GM12874 (cell line): ENCODE results near the gene PTPRS.

ENCODE experiments used
- CTCF ChIP-seq: IDR thresholded peaks from 2 replicates; pipeline ENCODE4 v1.5.1; 2011; ENCODE audit warnings: low read depth, mild to moderate bottlenecking, control low read depth, low read length, moderate library complexity; ENCODE audit not compliant: insufficient read depth

Gene PTPRS

GRCh38 chr19:5321066-5321642, 19.5 kb downstream of the PTPRS start:
- TF ChIP-seq CTCF: no peak

GRCh38 chr19:5319516-5319915, 21.1 kb downstream of the PTPRS start:
- no peak for TF ChIP-seq CTCF

GRCh38 chr19:5318306-5318705, 22.3 kb downstream of the PTPRS start:
- TF ChIP-seq CTCF: no peak

- no peak for TF ChIP-seq CTCF
Observed at GRCh38 chr19:5317321-5317720, 23.3 kb downstream of the PTPRS start.

- no peak for TF ChIP-seq CTCF
Observed at GRCh38 chr19:5316138-5316537, 24.5 kb downstream of the PTPRS start.

GRCh38 chr19:5314907-5315298, 25.7 kb downstream of the PTPRS start:
- TF ChIP-seq CTCF: no peak

- TF ChIP-seq CTCF: no peak
Observed at GRCh38 chr19:5314012-5314906, 26.4 kb downstream of the PTPRS start.
